ACC112 (cell line): ENCODE results near the gene DAPL1.

Source experiments
- H2AFZ ChIP-seq: fragments of 200-600 bp; sonication (generic); one replicate; pipeline ENCODE4 v1.6.0; 2017; ENCODE audit warnings: antibody characterized with exemption, low read length; ENCODE audit not compliant: unreplicated experiment
- H3K27ac ChIP-seq: fragments of 200-600 bp; sonication (generic); 2 replicates; pipeline ENCODE4 v1.5.1; 2014; ENCODE audit warnings: low read depth, mild to moderate bottlenecking, antibody characterized with exemption, low read length, moderate library complexity
- H3K27me3 ChIP-seq: fragments of 200-600 bp; sonication (generic); 2 replicates; pipeline ENCODE4 v1.6.1; 2014; ENCODE audit warnings: mild to moderate bottlenecking, antibody characterized with exemption, low read length, moderate library complexity, mixed read lengths; ENCODE audit not compliant: insufficient read depth
- H3K36me3 ChIP-seq: fragments of 200-600 bp; sonication (generic); 2 replicates; pipeline ENCODE4 v1.6.1; 2016; ENCODE audit warnings: mild to moderate bottlenecking, antibody characterized with exemption, low read length, moderate library complexity, mixed read lengths; ENCODE audit not compliant: insufficient read depth
- H3K4me1 ChIP-seq: fragments of 200-600 bp; sonication (generic); one replicate; pipeline ENCODE4 v1.6.1; 2016; ENCODE audit warnings: low read length, mixed read lengths; ENCODE audit not compliant: insufficient read depth, unreplicated experiment, control insufficient read depth
- H3K4me3 ChIP-seq: fragments of 200-600 bp; sonication (generic); 2 replicates; pipeline ENCODE4 v1.5.1; 2014; ENCODE audit warnings: mild to moderate bottlenecking, low read depth, low read length
- H3K79me2 ChIP-seq: fragments of 200-600 bp; sonication (generic); one replicate; pipeline ENCODE4 v1.6.0; 2016; ENCODE audit warnings: low read length; ENCODE audit not compliant: control insufficient read depth, unreplicated experiment, insufficient read depth

DAPL1 gene

DNA sequence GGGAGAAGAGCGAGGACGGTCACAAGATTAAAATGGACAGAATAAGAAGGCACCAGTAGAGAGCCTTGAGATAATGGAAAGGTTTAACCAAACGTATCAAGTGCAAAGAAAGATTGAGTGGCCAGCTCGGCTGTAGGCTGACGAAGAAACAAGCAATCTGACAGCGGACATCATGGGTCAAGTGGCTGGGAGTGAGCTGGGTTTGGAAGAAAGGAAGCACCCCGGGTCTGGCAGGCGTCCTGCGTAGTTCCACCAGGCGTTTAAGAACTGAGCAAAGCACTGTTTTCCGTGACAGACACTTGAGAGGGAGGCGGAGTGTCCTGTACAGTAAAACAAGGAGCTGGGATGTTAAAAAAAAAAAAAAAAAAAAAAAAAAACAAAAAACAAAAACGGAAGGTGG, 27.1 kb downstream of the DAPL1 start:
- Histone ChIP-seq H3K4me3 (no peak overlapping the region), H3K27ac (no peak overlapping the region), H3K4me1 (peaks cover 16% of the 10 kb centered on the region), H3K27me3 (no peaks in the 10 kb centered on the region), H3K79me2 (no peaks in the 10 kb centered on the region), H2AFZ (no peak overlapping the region), H3K36me3 (no peaks in the 10 kb centered on the region)

DNA sequence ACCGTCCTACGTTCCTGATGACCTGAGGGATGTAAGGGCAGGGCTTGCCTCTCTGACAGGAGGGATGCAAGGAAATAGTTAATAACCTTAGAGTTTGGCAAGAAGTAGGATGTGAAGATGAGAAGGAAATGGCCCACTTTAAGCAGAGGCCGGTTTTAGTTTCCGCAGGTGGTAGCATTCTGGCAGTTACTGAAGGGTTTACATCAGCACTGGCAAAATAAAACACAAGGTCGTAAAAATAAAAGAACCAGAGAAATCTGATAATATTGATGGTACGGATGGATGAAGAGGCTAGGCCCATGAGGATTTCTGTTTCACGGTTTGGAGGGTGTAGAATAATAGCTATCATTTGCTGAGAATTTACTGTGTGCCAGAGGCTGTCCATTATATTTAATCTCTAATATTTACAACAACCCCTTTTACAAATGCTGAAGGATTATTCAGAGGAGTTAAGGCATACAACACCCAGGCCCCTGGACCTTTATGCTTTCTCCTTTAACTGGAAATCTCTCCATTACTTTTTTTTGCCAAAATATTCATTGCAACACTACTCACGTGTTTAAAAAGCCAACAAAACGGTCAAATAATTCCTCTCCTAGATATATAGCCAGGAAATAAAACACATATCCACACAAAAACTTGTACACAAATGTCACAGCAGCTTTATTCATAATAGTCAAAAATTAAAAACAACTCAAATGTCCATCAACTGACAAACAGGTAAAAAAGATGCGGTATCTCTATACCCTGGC, 28.5 kb downstream of the DAPL1 start:
- Histone ChIP-seq H3K27ac (no peak overlapping the region), H2AFZ (no peak overlapping the region), H3K36me3 (no peaks in the 10 kb centered on the region), H3K4me1 (peaks cover 7% of the 10 kb centered on the region), H3K27me3 (no peaks in the 10 kb centered on the region), H3K79me2 (no peaks in the 10 kb centered on the region), H3K4me3 (no peak overlapping the region)

DNA sequence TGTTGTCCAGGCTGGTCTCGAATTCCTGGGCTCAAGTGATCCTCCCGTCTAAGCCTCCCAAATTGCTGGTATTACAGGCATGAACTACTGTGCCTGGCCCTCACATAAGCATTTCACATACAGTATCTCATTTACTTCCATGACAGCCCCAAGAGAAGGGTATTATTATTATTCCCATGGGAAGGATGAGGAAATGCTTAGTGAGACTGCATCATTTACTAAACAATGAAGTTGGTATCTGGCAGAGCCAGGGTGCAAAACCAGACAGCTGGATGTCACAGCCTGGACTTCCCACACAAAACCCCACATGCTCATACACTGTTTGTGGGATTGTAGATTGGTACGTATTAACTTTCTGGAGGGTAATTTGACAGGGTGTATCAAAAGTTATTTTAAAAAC, 29.9 kb downstream of the DAPL1 start:
- Histone ChIP-seq H3K36me3 (no peaks in the 10 kb centered on the region), H2AFZ (no peak overlapping the region)

DNA sequence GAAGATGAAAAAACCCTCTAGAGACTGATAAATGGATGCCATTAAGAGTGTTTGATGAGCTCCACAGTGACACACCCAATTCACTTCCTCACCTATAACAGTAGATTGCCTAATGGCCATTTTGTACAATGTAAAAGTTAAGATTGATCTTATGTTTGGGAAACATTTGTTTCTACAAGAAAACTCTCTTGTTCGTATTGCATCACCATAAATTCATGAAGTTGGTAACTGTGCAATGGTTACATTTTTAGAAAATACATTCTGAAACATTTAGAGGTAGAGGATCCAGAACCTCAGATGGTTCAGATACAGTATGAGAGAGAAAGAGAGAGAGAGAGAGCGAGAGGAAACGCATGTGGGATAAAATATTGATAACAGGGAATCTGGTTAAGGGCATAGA, 31.8 kb downstream of the DAPL1 start:
- Histone ChIP-seq H3K4me3 (no peak overlapping the region), H3K27me3 (no peaks in the 10 kb centered on the region), H3K27ac (no peak overlapping the region), H3K4me1 (peaks cover 13% of the 10 kb centered on the region), H3K79me2 (no peaks in the 10 kb centered on the region), H3K36me3 (no peaks in the 10 kb centered on the region), H2AFZ (no peak overlapping the region)

More for the DNA sequence above, 29.9 kb downstream of the DAPL1 start:
- Histone ChIP-seq H3K27ac (no peak overlapping the region), H3K4me3 (no peak overlapping the region), H3K27me3 (no peaks in the 10 kb centered on the region), H3K4me1 (peaks cover 13% of the 10 kb centered on the region), H3K79me2 (no peaks in the 10 kb centered on the region)

DNA sequence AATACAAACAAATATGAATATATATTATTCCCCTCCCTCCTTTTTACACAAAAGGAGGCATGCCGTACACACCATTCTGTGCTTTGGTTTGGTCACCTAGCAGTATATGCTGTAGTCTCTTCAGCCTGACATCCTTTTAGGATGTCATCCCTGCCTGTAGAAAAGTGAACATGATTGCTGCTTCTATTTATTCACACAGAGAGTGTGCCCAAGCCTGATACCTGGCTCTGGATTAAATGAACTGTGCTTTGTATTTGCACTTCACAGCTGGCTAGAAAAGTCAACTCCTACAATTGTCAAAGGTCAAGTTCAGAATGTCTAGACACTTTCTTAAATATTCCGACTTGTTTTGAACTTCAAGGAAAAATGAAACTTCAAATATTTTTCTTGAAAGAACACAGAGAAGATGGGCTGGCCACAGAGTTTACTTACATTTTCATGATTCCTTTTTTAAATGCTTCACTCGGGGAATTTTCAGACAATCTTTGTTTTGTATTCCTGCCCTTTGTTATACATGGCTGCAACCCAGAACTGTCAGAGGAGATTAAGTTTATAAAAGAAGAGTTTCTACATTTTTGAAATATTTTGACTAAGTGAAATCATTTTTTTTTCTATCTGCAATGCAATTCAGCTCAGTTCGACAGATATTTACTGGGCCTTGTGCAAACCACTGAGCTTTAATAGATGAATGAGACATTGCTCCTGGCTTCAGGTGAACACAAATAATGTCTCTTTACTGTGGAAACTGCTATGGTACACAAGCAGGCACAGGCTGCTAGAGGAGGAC, 33.5 kb downstream of the DAPL1 start:
- Histone ChIP-seq H3K27me3 (no peaks in the 10 kb centered on the region), H3K4me1 (peaks cover 13% of the 10 kb centered on the region), H3K27ac (no peak overlapping the region), H3K36me3 (no peaks in the 10 kb centered on the region), H2AFZ (peak overlapping the region; percentile 29), H3K79me2 (no peaks in the 10 kb centered on the region), H3K4me3 (no peak overlapping the region)

DNA sequence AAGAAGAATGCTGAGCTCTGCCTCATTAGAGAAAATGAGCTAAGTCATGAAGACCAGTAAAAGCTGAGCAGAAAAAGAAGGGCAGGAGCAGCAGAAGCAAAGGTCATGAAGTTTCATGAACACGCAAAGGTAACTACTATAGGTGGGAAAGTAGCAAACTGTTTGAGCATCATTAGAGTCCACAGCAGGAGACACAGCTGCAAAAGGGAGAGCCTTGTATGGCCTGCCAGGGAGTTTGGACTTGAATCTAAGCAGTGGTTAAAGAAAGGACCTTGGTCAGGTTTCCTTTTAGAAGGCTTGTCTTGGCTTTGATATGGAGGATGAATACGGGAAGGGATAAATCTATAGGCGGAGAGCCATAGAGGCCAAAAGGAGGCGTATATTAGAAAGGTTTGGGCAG, 34.0 kb downstream of the DAPL1 start:
- Histone ChIP-seq H3K36me3 (no peaks in the 10 kb centered on the region), H3K79me2 (no peaks in the 10 kb centered on the region), H2AFZ (no peak overlapping the region), H3K4me3 (no peak overlapping the region), H3K4me1 (peaks cover 13% of the 10 kb centered on the region), H3K27me3 (no peaks in the 10 kb centered on the region), H3K27ac (no peak overlapping the region)

DNA sequence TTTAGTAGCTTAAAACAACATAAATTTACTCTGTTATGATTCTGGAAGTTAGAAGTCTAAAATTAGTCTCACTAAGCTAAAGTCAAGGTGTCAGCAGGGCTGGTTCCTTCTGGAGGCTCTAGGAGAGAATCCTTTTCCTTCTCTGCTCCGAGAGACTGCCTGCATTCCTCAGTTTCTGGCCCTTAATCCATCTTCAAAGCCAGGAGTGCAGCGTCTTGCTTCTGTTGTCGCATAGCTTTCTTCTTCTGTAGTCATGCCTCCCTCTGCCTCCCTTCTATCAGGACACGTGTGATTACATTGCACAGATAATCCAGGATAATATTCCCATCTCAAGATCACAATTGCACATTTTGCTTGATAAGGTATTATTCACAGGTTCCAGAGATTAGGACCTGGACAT, 35.1 kb downstream of the DAPL1 start:
- Histone ChIP-seq H3K4me3 (no peak overlapping the region), H3K36me3 (no peaks in the 10 kb centered on the region), H3K27me3 (no peaks in the 10 kb centered on the region), H2AFZ (no peak overlapping the region), H3K4me1 (peaks cover 13% of the 10 kb centered on the region), H3K27ac (no peak overlapping the region), H3K79me2 (no peaks in the 10 kb centered on the region)

DNA sequence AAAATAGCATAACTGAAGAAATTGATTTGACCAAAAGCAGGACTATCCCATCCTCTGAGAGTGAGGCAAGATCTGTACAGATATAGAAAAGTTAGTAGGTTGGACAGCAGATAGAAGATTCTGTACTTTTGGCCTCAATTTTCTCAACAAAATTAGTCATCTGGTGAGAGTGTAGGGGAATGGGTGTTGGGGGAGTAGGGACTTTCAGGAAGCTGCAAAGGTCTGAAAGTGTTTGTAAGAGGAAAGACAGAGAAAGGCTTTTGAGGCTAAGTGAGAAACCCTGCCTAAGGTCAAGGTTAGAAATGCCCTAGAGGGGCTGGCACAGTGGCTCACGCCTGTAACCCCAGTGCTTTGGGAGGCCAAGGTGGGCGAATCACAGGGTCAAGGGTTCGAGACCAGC, 40.3 kb downstream of the DAPL1 start:
- no peak overlapping the region for H3K4me3 ChIP-seq
- no peak overlapping the region for H2AFZ ChIP-seq
- H3K36me3 ChIP-seq: no peaks in the 10 kb centered on the region
- no peaks in the 10 kb centered on the region for H3K79me2 ChIP-seq
- H3K27me3 ChIP-seq: no peaks in the 10 kb centered on the region
- no peak overlapping the region for H3K27ac ChIP-seq
- no peaks in the 10 kb centered on the region for H3K4me1 ChIP-seq

DNA sequence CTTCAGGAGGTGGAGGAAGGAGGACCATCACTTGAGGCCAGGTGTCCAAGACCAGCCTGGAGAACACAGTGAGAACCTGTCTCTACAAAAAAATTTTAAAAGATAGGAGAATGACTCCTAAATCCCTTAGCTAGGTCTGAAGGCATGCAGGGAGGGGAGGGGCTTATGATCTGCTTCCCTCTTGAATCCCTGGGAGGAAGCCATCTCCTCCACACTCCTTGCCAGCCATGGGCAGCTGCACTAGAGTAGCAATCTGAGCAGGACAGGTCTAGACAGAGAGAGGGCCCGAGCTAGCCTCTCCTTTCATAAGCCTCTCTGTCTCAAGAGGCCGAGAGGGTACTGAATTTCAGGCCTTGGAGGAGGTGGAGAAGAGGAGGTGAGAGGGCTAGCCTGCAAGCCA, 42.5 kb downstream of the DAPL1 start:
- no peak overlapping the region for H3K27ac ChIP-seq
- H3K4me1 ChIP-seq: peaks cover 6% of the 10 kb centered on the region
- H2AFZ ChIP-seq: no peak overlapping the region
- no peaks in the 10 kb centered on the region for H3K79me2 ChIP-seq
- no peak overlapping the region for H3K4me3 ChIP-seq
- no peaks in the 10 kb centered on the region for H3K36me3 ChIP-seq
- no peaks in the 10 kb centered on the region for H3K27me3 ChIP-seq

DNA sequence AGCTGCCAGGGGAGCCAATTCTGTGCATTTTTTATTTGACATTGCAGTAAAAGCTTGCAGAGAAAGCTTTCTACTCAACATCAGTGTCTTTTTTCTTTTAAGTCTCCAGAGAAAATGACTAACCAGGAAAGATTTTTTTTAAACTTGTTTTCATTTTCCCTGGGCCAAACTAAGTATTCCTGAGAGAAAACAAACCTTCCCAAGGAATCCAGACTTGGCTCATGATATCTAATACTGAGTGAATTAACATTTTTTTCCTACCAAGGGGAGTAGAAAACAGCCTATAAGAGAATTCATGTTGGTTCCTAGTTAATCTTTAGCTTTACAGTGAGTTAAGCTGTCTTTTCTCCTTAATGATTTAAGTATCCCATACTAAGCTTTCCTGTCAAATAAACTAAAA, 46.7 kb downstream of the DAPL1 start:
- Histone ChIP-seq H2AFZ (no peak overlapping the region), H3K79me2 (no peaks in the 10 kb centered on the region), H3K27me3 (no peaks in the 10 kb centered on the region), H3K36me3 (no peaks in the 10 kb centered on the region), H3K4me3 (no peak overlapping the region), H3K27ac (no peak overlapping the region), H3K4me1 (peaks cover 14% of the 10 kb centered on the region)

DNA sequence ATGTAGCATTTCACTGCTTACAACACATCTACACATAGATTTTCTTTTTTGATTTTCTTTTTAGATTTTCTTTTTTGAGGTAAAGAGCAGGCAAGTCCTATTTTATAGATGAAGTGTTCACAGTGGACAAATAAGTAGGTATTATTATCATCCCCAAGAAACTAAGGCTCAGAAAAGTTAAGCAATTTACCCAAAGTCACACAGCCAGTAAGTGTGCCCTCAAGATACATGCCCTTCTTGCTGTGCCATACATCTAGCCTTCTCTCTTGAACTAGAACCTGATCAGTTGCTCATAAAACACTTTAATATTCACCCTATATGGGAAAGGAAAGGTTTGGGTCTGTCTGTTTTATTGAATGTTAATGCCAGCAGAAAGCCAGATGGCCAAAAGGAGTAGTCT, 50.3 kb downstream of the DAPL1 start:
- Histone ChIP-seq H3K27me3 (no peaks in the 10 kb centered on the region), H2AFZ (no peak overlapping the region), H3K79me2 (no peaks in the 10 kb centered on the region), H3K4me3 (no peak overlapping the region), H3K4me1 (peaks cover 14% of the 10 kb centered on the region), H3K27ac (no peak overlapping the region), H3K36me3 (no peaks in the 10 kb centered on the region)
